Measurements from ENCODE around the gene TRIM37.

GRCh38 chr17:59097876-59098275 lies 8.8 kb downstream of the TRIM37 start:
- TF ChIP-seq RAD21 (IDR thresholded peaks at IDR 0.05; ENCODE audit: low read depth) (no peak), EP300 (IDR thresholded peaks at IDR 0.05; ENCODE audit: borderline replicate concordance) (no peak), FOXM1 (IDR thresholded peaks at IDR 0.05; ENCODE audit: borderline replicate concordance, low read depth) (no peak), ZBTB7A (IDR thresholded peaks at IDR 0.05; ENCODE audit: low read depth) (no peak), EGR1 (IDR thresholded peaks at IDR 0.05) (no peak), REST (IDR thresholded peaks at IDR 0.05; ENCODE audit: low read depth) (no peak), YY1 (IDR thresholded peaks at IDR 0.05; ENCODE audit: low read depth) (no peak), CREB1 (IDR thresholded peaks at IDR 0.05; ENCODE audit: low read depth) (no peak), TEAD4 (IDR thresholded peaks at IDR 0.05) (no peak), NFIC (IDR thresholded peaks at IDR 0.05) (no peak)
- TF ChIP-seq, protein P1, sequence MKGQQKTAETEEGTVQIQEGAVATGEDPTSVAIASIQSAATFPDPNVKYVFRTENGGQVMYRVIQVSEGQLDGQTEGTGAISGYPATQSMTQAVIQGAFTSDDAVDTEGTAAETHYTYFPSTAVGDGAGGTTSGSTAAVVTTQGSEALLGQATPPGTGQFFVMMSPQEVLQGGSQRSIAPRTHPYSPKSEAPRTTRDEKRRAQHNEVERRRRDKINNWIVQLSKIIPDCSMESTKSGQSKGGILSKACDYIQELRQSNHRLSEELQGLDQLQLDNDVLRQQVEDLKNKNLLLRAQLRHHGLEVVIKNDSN (IDR thresholded peaks at IDR 0.05), result no peak

Measured in Ishikawa (cell line).